Fibroblast of lung (primary cell): ENCODE results near the gene HADH. TPM values are rescaled to one million over a fixed set of nuclear protein-coding genes. Genes with fewer than 3 reads are reported as not detected.

Source experiments
- DNase-seq, 2 donors: peaks; one replicate each; pipeline versions ENCODE4 v3.0.0 to v3.0.0-alpha.2; 2010; ENCODE audit warnings: low read depth in 2 of 2
- H2AFZ ChIP-seq: 2 replicates; pipeline ENCODE4 v1.5.1; 2012; ENCODE audit warnings: low read length, control low read depth, inconsistent platforms
- H3K27ac ChIP-seq: 2 replicates; pipeline ENCODE4 v1.5.1; 2011; ENCODE audit warnings: low read length, control low read depth; ENCODE audit not compliant: insufficient read depth
- H3K27me3 ChIP-seq: 2 replicates; pipeline ENCODE4 v1.5.1; 2011; ENCODE audit warnings: mild to moderate bottlenecking, low read length; ENCODE audit not compliant: control insufficient read depth, insufficient read depth
- H3K36me3 ChIP-seq: 2 replicates; pipeline ENCODE4 v1.5.1; 2011; ENCODE audit warnings: low read length; ENCODE audit not compliant: control insufficient read depth, insufficient read depth
- H3K4me1 ChIP-seq: 2 replicates; pipeline ENCODE4 v1.5.1; 2011; ENCODE audit warnings: low read length; ENCODE audit not compliant: control insufficient read depth, insufficient read depth; ENCODE audit errors: extremely low read depth
- H3K4me2 ChIP-seq: 2 replicates; pipeline ENCODE4 v1.5.1; 2011; ENCODE audit warnings: low read length, control low read depth; ENCODE audit not compliant: insufficient read depth; ENCODE audit errors: extremely low read depth
- H3K4me3 ChIP-seq, 4 experiments: fragments of 200-600 bp in 1 of 4; sonication (generic) in 1 of 4; replicated peaks in 1 of 4; 2 replicates each; pipeline ENCODE4 v1.5.1; 2011 to 2016; ENCODE audit warnings: low read length in 4 of 4, low read depth in 3 of 4, mild to moderate bottlenecking in 3 of 4, control low read depth in 2 of 4, inconsistent platforms in 1 of 4, mixed read lengths in 1 of 4; ENCODE audit not compliant: insufficient read depth in 1 of 4; ENCODE audit errors: control extremely low read depth in 1 of 4
- H3K79me2 ChIP-seq: 2 replicates; pipeline ENCODE4 v1.5.1; 2012; ENCODE audit warnings: mild to moderate bottlenecking, low read length, inconsistent platforms; ENCODE audit not compliant: control insufficient read depth, insufficient read depth
- H3K9ac ChIP-seq: 2 replicates; pipeline ENCODE4 v1.5.1; 2011; ENCODE audit warnings: mild to moderate bottlenecking, low read length, control low read depth; ENCODE audit not compliant: insufficient read depth
- H3K9me3 ChIP-seq: 2 replicates; pipeline ENCODE4 v1.5.1; 2012; ENCODE audit warnings: low read depth, low read length; ENCODE audit not compliant: control insufficient read depth, insufficient read depth
- H4K20me1 ChIP-seq: 2 replicates; pipeline ENCODE4 v1.5.1; 2011; ENCODE audit warnings: low read length; ENCODE audit not compliant: control insufficient read depth, insufficient read depth; ENCODE audit errors: extremely low read depth
- CTCF ChIP-seq, 2 donors: IDR thresholded peaks in 1 of 2; conservative IDR thresholded peaks in 1 of 2; 1 replicate in 1 of 2; 2 replicates in 1 of 2; pipeline ENCODE4 v1.5.1; 2011 to 2012; ENCODE audit warnings: low read length in 2 of 2, control low read depth in 1 of 2, inconsistent platforms in 1 of 2, low read depth in 1 of 2, mild to moderate bottlenecking in 1 of 2
- EZH2 ChIP-seq: IDR thresholded peaks from 2 replicates; pipeline ENCODE4 v1.5.1; 2012; ENCODE audit warnings: low read length, control low read depth, mild to moderate bottlenecking; ENCODE audit errors: missing control alignments
- polyA minus RNA-seq: library from RNA; depleted of rRNA, polyadenylated mRNA; stranded (reverse); fragments of >200 nt; gene quantifications from 2 replicates; pipeline ENCODE4 v1.2.3, GENCODE V29; 2011; ENCODE audit warnings: low replicate concordance
- polyA plus RNA-seq, 2 donors: library from polyadenylated mRNA; depleted of rRNA in 1 of 2; stranded (reverse) in 1 of 2; unstranded in 1 of 2; fragments of >200 nt; gene quantifications; 2 replicates each; pipeline ENCODE4 v1.2.1, GENCODE V29; 2011 to 2012; ENCODE audit warnings: missing spikeins in 1 of 2
- total RNA-seq: library from RNA; depleted of rRNA; stranded (reverse); fragments of >200 nt; gene quantifications from 2 replicates; pipeline ENCODE4 v1.2.1, GENCODE V29; 2014

HADH gene
- total RNA-seq (10.3 and 16.7 TPM in 2 replicates), polyA plus RNA-seq (29.7 and 37.5 TPM in 2 replicates), polyA minus RNA-seq (8.3 and 14.3 TPM in 2 replicates)
- 22.9 and 36.2 TPM in 2 replicates for polyA plus RNA-seq (2012)

DNA sequence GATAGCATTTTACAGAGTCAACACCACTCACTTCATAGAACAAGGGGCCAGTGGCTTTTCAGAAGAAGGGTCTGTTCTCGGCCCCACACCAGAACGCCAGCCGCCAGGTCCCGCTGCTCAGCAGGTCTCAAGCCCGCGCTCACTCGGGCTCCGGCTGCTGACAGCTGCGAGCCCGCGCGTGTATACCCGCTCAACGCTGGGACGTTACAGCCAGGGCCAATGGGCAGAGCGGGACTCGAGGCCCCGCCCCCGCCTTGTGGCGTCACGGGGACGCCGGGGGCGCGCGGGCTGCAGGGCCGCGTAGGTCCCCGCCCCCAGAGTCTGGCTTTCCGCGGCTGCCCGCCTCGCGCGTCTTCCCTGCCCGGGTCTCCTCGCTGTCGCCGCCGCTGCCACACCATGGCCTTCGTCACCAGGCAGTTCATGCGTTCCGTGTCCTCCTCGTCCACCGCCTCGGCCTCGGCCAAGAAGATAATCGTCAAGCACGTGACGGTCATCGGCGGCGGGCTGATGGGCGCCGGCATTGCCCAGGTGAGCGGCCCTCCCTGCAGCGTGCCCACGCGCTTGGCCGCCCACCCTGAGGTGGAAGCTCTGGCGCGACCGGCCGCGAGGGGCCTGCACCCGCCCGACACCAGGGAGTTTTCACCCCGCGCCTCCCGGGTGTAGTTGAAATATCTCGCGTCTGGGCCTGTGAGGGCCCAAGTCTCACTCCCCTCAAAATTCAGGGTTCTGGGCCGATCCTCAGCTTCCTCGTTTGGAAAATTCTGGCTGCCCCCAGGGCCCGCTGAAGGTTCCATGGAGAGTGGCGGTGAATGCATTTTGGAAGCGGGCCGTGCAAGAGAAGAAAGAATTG, at the start of gene HADH:
HADH (plus strand) TSS at position 353 of the 850 bp plus-strand sequence; CDS start at position 397, 44 bp downstream.
- Histone ChIP-seq H3K4me1 (peaks cover 5% of the 10 kb centered on the region), H2AFZ (peak within 1 kb of the TSS; percentile 98), H3K79me2 (peaks cover 9% of the 10 kb centered on the region), H3K27me3 (no peaks in the 10 kb centered on the region), H3K9ac (peak within 1 kb of the TSS; percentile 86), H4K20me1 (no peaks in the 10 kb centered on the region), H3K9me3 (no peaks in the 10 kb centered on the region), H3K4me2 (peak within 1 kb of the TSS; percentile 98), H3K27ac (peak within 1 kb of the TSS; percentile 79), H3K4me3 (peak within 1 kb of the TSS; percentile 72 to 90 (median 74)), H3K36me3 (no peaks in the 10 kb centered on the region)
- peak; percentile 87 to 89 for DNase-seq
- no peak for TF ChIP-seq CTCF (conservative IDR thresholded peaks at IDR 0.05 in 1 of 2, IDR thresholded peaks at IDR 0.05 in 1 of 2; ENCODE audit: low read depth in 1 of 2, low read length in 2 of 2)

- no peaks in the 10 kb centered on the region for H3K27me3 ChIP-seq
- no peaks in the 10 kb centered on the region for H3K36me3 ChIP-seq
- H2AFZ ChIP-seq = no peak overlapping the region
- TF ChIP-seq EZH2 (no peak), CTCF (conservative IDR thresholded peaks at IDR 0.05 in 1 of 2, IDR thresholded peaks at IDR 0.05 in 1 of 2; ENCODE audit: low read depth in 1 of 2, low read length in 2 of 2) (no peak)
- H3K9ac ChIP-seq = no peak overlapping the region
- no peaks in the 10 kb centered on the region for H3K4me1 ChIP-seq
- no peak overlapping the region for H3K4me2 ChIP-seq
- DNase-seq = no peak
- no peaks in the 10 kb centered on the region for H4K20me1 ChIP-seq
- no peaks in the 10 kb centered on the region for H3K9me3 ChIP-seq
- H3K79me2 ChIP-seq = no peaks in the 10 kb centered on the region
- no peak overlapping the region for H3K27ac ChIP-seq
- no peak overlapping the region for H3K4me3 ChIP-seq
Observed at GRCh38 chr4:107945809-107946208, 43.9 kb upstream of the HADH start.

DNA sequence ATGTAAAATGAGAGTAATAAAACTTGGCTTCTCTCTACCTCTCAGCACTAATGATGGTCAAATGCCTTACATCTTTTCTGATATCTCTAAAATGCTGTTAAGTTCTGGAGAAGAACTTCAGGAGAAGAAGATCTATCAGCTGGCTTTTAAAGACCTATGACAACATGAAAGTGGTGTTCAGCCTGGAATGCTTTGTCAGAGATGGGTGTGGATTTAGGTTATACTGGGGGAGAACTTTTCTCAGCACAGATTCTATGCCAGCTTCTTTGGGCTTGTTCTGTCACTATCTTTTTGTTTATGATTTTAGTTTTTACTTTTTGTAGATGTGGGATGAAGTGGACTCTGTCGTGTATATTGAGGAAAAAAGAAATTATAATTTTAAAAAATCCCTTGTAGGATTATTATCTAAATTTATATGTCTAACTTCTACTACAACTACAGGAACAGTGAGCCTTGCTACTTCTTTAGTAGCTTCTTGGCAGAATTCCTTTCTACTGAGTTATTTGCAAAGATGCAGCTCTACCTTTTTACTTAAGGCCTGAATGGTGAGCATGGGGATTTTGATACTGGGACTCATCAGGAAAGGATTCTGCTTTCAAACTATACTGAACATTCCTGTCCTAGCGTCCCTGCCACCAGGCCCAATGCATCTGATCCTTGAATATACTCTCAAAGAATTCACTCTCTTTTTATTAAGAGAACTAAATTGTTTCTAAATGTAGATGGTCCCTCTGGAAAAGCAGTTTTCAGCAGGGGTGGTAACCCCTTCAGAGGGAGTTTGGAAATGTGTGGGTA, 38.7 kb upstream of the HADH start:
- Histone ChIP-seq H3K36me3 (no peaks in the 10 kb centered on the region), H3K4me2 (no peak overlapping the region), H3K9ac (no peak overlapping the region), H3K4me3 (no peak overlapping the region), H4K20me1 (no peaks in the 10 kb centered on the region), H2AFZ (no peak overlapping the region), H3K79me2 (no peaks in the 10 kb centered on the region), H3K9me3 (no peaks in the 10 kb centered on the region), H3K27ac (peak overlapping the region; percentile 37), H3K27me3 (no peaks in the 10 kb centered on the region), H3K4me1 (peaks cover 5% of the 10 kb centered on the region)
- no peak for TF ChIP-seq CTCF (conservative IDR thresholded peaks at IDR 0.05 in 1 of 2, IDR thresholded peaks at IDR 0.05 in 1 of 2; ENCODE audit: low read depth in 1 of 2, low read length in 2 of 2)
- TF ChIP-seq EZH2 = no peak
- DNase-seq = peak in 1 of 2 donors; percentile 27
